H1 (cell line): ENCODE data around the gene PCDH8.

Experiments
- CBX5 ChIP-seq: fragments of 300-800, 300-1000 bp; sonication (generic); IDR thresholded peaks from 2 replicates; pipeline ENCODE4 v1.7.1; 2016; ENCODE audit warnings: antibody characterized with exemption, low read length, low read depth
- CHD2 ChIP-seq: IDR thresholded peaks from 2 replicates; pipeline ENCODE4 v1.6.1; 2012; ENCODE audit warnings: low read length, improper control_type of control experiment
- CTCF ChIP-seq, 3 experiments: IDR thresholded peaks; 1 replicate in 2 of 3; 2 replicates in 1 of 3; pipeline versions ENCODE4 v1.5.1 to v1.6.1; 2011; ENCODE audit warnings: low read length in 3 of 3, mild to moderate bottlenecking in 3 of 3, inconsistent platforms in 2 of 3, low read depth in 1 of 3, moderate library complexity in 1 of 3; ENCODE audit not compliant: insufficient read depth in 1 of 3; ENCODE audit errors: control extremely low read depth in 1 of 3
- E2F6 ChIP-seq: IDR thresholded peaks from 2 replicates; pipeline ENCODE4 v1.6.1; 2012; ENCODE audit warnings: inconsistent platforms
- EP300 ChIP-seq, 2 experiments: IDR thresholded peaks; 1 replicate in 1 of 2; 2 replicates in 1 of 2; pipeline ENCODE4 v1.6.1; 2011 to 2012; ENCODE audit warnings: low read depth in 2 of 2, low read length in 2 of 2, mild to moderate bottlenecking in 2 of 2, borderline replicate concordance in 1 of 2, inconsistent platforms in 1 of 2, moderate library complexity in 1 of 2
- GABPA ChIP-seq: IDR thresholded peaks from 2 replicates; pipeline ENCODE4 v1.6.1; 2011; ENCODE audit warnings: mild to moderate bottlenecking, low read length, moderate library complexity, borderline replicate concordance; ENCODE audit not compliant: insufficient read depth
- JUN ChIP-seq: IDR thresholded peaks from 2 replicates; pipeline ENCODE4 v1.6.1; 2011; ENCODE audit warnings: low read depth, mild to moderate bottlenecking, improper control_type of control experiment, low read length
- POLR2A ChIP-seq, 2 experiments: IDR thresholded peaks; 1 replicate in 1 of 2; 2 replicates in 1 of 2; pipeline ENCODE4 v1.6.1; 2011; ENCODE audit warnings: low read depth in 2 of 2, low read length in 2 of 2, mild to moderate bottlenecking in 2 of 2; ENCODE audit errors: control extremely low read depth in 1 of 2
- POLR2AphosphoS5 ChIP-seq: IDR thresholded peaks from 2 replicates; pipeline ENCODE4 v1.6.1; 2011; ENCODE audit warnings: low read depth, low read length
- TAF1 ChIP-seq: IDR thresholded peaks from 2 replicates; pipeline ENCODE4 v1.6.1; 2011; ENCODE audit warnings: mild to moderate bottlenecking, low read depth, low read length

- TF ChIP-seq CBX5 (no peak), POLR2AphosphoS5 (no peak), POLR2A (IDR thresholded peaks at IDR 0.05; ENCODE audit: control extremely low read depth in 1 of 2, low read depth in 2 of 2, low read length in 2 of 2) (no peak), CHD2 (no peak), TAF1 (no peak), CTCF (IDR thresholded peaks at IDR 0.05; ENCODE audit: control extremely low read depth in 1 of 3, insufficient read depth in 1 of 3, low read depth in 1 of 3, low read length in 3 of 3) (no peak), E2F6 (no peak), JUN (no peak), EP300 (IDR thresholded peaks at IDR 0.05; ENCODE audit: borderline replicate concordance in 1 of 2, low read depth in 2 of 2, low read length in 2 of 2) (no peak), GABPA (no peak)
These were observed 39.6 kb downstream of the PCDH8 start for GRCh38 chr13:52808842-52809219.
